Effector memory CD8-positive, alpha-beta T cell (primary cell): ENCODE results near the gene BAG3.
"Not testable (repeated sequence)": the region's sequence is repeated elsewhere in the genome, so short reads cannot be mapped to it uniquely, and the experiment has no call there.

Source experiments
- ATAC-seq: fragments of 150-1000 bp; cut with Tn5 transposase; replicated peaks from 2 replicates; pipeline ENCODE4 v1.10.0; 2021; ENCODE audit warnings: mild to moderate bottlenecking, moderate library complexity
- DNase-seq, 3 experiments: peaks; one replicate each; pipeline ENCODE4 v3.0.0; 2021
- H3K27ac Mint-ChIP-seq, 2 donors: one replicate each; pipeline ENCODE4 v1.8.0; 2022; ENCODE audit warnings: mild to moderate bottlenecking in 2 of 2, mixed read lengths in 2 of 2, moderate library complexity in 2 of 2
- H3K27me3 Mint-ChIP-seq, 2 donors: one replicate each; pipeline ENCODE4 v1.8.0; 2022; ENCODE audit warnings: mixed read lengths in 2 of 2
- H3K36me3 Mint-ChIP-seq: one replicate; pipeline ENCODE4 v1.8.0; 2022; ENCODE audit warnings: mild to moderate bottlenecking, moderate library complexity, mixed read lengths; ENCODE audit not compliant: insufficient read depth
- H3K4me1 Mint-ChIP-seq, 2 donors: one replicate each; pipeline ENCODE4 v1.8.0; 2022; ENCODE audit warnings: low read depth in 2 of 2, mixed read lengths in 2 of 2
- H3K4me3 Mint-ChIP-seq, 2 donors: one replicate each; pipeline ENCODE4 v1.8.0; 2022; ENCODE audit warnings: mild to moderate bottlenecking in 2 of 2, mixed read lengths in 2 of 2, moderate library complexity in 2 of 2
- H3K9me3 Mint-ChIP-seq, 2 donors: one replicate each; pipeline ENCODE4 v1.8.0; 2022; ENCODE audit warnings: mixed read lengths in 2 of 2

The BAG3 gene

GRCh38 chr10:119694608-119695007, 43.4 kb downstream of the BAG3 start:
- no peak for DNase-seq
- ATAC-seq: no peak
- H3K27me3 Mint-ChIP-seq: peaks cover 5 to 23% of the 10 kb centered on the region in 2 donors
- H3K4me1 Mint-ChIP-seq: peaks cover 16 to 19% of the 10 kb centered on the region in 2 donors
- no peaks in the 10 kb centered on the region for H3K36me3 Mint-ChIP-seq
- no peak overlapping the region for H3K27ac Mint-ChIP-seq
- H3K9me3 Mint-ChIP-seq: no peaks in the 10 kb centered on the region
- no peak overlapping the region for H3K4me3 Mint-ChIP-seq

DNA sequence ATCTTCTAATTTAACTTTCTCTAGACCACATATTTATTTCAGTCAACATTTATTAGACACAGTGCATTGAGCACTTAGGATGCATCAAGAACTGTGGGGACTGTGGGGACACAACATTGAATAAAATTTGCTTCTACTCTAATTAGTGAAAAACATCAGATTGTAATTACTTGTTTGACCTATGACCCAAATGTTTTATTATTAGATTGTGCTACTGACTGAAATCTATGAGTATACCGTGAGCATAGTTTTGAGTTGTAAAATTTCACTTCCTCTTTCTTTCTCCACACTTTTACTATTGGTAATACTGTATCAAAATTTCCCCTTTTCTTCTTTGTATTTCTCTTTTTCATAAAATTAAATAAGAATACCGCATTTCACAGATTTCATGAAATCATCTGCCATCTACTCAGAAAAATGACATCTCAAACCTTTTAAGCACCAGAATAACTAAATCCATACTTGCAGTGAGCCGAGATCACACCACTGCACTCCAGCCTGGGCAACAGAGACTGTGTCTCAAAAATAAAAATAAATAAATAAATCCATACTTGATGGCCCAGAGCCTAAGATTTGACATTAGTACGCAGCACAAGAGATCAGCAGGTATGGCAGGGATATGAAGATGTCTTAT, 49.3 kb downstream of the BAG3 start:
- H3K27ac Mint-ChIP-seq: peak overlapping the region in 1 of 2 donors; percentile 26
- peaks cover 8% of the 10 kb centered on the region for H3K36me3 Mint-ChIP-seq
- no peaks in the 10 kb centered on the region for H3K9me3 Mint-ChIP-seq
- peaks cover 13 to 44% of the 10 kb centered on the region in 2 donors for H3K27me3 Mint-ChIP-seq
- ATAC-seq: no peak
- H3K4me3 Mint-ChIP-seq: no peak overlapping the region
- peaks cover 9 to 14% of the 10 kb centered on the region in 2 donors for H3K4me1 Mint-ChIP-seq
- no peak for DNase-seq

DNA sequence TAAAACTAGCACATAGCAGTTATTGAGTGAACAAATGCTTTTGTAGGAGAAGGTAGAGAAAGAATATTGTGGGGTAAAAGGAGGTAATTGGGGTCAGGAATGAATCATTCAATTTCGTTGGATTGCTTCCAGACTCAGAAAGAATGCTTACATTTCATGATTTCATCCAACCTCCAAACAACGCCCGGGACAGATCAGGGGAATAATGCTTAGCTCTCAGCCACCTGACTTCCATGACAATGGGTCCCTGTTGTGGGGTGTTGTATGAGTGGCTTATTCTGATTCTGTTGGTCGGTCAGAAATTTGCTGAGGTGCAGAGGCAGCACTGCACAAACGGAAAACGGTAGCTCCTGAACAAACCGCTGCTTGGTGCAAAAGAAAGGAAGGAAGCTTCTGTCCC, 50.7 kb downstream of the BAG3 start:
- DNase-seq: no peak
- no peak for ATAC-seq
- peaks cover 13 to 34% of the 10 kb centered on the region in 2 donors for H3K27me3 Mint-ChIP-seq
- peaks cover 0 to 6% of the 10 kb centered on the region in 2 donors for H3K9me3 Mint-ChIP-seq
- H3K4me1 Mint-ChIP-seq: peaks cover 9 to 14% of the 10 kb centered on the region in 2 donors
- peaks cover 10% of the 10 kb centered on the region for H3K36me3 Mint-ChIP-seq
- H3K4me3 Mint-ChIP-seq: no peak overlapping the region
- H3K27ac Mint-ChIP-seq: no peak overlapping the region

DNA sequence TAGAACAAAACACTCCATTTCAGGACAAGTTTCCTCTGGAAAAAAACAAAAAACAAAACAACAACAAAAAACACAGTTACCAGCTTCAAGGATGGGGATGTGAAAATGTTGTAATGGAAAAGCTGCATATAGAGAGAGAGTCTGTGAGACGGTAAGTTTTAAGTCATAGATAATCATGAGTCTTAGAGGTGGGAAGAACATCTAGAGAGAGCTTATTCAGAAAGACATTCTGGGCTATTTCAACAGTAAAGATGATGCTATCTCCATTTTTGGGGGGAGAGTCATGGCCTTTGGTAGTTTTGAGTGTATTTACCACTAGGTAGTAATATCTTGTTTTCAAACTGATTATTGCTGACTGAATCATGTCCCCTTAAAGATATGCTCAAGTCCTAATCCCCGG, 51.4 kb downstream of the BAG3 start:
- H3K4me1 Mint-ChIP-seq: peaks cover 9 to 14% of the 10 kb centered on the region in 2 donors
- H3K27me3 Mint-ChIP-seq: peaks cover 13 to 41% of the 10 kb centered on the region in 2 donors
- peaks cover 10% of the 10 kb centered on the region for H3K36me3 Mint-ChIP-seq
- no peak overlapping the region for H3K27ac Mint-ChIP-seq
- no peak overlapping the region for H3K4me3 Mint-ChIP-seq
- H3K9me3 Mint-ChIP-seq: peaks cover 0 to 12% of the 10 kb centered on the region in 2 donors
- DNase-seq: no peak
- no peak for ATAC-seq

DNA sequence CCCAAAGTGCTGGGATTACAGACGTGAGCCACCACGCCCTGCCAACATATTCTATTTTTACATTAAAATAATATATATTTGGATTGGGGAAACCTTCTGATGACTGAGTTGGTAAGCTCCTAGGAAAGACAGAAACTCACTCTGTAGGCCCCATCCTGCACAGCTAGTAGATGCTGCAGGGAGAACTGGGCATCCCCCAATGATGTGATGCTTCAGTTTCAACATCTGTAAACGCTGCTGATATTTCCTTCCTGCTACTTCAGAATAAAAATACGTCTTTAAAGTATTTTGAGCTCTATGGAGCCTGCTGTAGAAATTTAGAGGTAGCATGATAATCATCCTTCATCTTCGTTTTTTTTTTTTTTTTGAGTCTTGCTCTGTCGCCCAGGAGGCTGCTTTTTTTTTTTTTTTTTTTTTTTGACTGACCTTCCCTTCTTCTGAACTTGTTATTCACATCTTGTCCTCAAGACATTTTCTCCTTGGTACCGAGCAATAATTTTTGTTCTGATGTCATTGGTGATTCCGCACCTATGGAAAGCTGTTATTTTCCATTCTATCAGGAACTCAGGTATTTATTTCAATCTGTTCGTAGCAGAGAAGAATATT, 52.8 kb downstream of the BAG3 start:
- ATAC-seq (peak; percentile 40), DNase-seq (no peak)
- peak overlapping the region in 1 of 2 donors; percentile 59 for H3K4me3 Mint-ChIP-seq
- H3K36me3 Mint-ChIP-seq: peaks cover 10% of the 10 kb centered on the region
- H3K4me1 Mint-ChIP-seq: peaks cover 9 to 14% of the 10 kb centered on the region in 2 donors
- peaks cover 8 to 33% of the 10 kb centered on the region in 2 donors for H3K27me3 Mint-ChIP-seq
- peak overlapping the region; percentile 27 to 72 for H3K27ac Mint-ChIP-seq
- peaks cover 0 to 12% of the 10 kb centered on the region in 2 donors for H3K9me3 Mint-ChIP-seq

GRCh38 chr10:119705434-119705831, 54.3 kb downstream of the BAG3 start:
- H3K4me3 Mint-ChIP-seq: peak overlapping the region; percentile 5 to 59
- ATAC-seq (peak; percentile 48), DNase-seq (no peak)
- peak overlapping the region; percentile 36 to 44 for H3K27ac Mint-ChIP-seq
- peaks cover 9 to 14% of the 10 kb centered on the region in 2 donors for H3K4me1 Mint-ChIP-seq
- H3K36me3 Mint-ChIP-seq: peaks cover 10% of the 10 kb centered on the region
- peaks cover 8 to 33% of the 10 kb centered on the region in 2 donors for H3K27me3 Mint-ChIP-seq
- peaks cover 0 to 12% of the 10 kb centered on the region in 2 donors for H3K9me3 Mint-ChIP-seq

DNA sequence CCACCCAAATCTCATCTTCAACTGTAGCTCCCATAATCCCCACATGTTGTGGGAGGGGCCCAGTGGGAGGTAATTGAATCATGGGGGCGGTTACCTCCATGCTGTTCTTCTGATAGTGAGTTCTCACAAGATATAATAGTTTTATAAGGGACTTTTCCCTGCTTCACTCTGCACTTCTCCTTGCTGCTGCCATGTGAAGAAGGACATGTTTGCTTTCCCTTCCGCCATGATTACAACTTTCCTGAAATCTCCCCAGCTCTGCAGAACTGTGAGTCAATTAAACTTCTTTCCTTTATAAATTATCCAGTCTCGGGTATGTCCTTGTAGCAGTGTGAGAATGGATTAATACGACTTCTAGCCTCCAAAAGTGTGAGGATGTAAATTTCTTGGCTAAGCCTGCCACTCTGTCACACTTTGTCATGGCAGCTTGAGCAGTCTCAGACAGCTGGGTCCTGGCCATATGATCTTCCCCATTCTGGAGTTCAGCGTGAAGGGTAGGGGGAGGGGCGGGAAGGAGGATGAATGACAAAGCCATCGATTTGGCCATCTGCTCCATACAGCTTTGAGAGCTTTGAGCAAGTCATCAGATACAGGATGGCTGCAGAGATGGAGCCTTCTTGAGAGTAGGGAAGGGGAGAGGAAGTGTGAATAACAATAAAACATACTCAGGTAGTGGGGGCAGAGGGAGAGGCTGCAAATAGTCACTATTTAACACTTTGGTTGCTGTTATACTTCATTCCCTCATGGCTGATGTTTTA, 55.5 kb downstream of the BAG3 start:
- Mint-ChIP-seq H3K4me1 (peaks cover 9 to 14% of the 10 kb centered on the region in 2 donors), H3K27ac (no peak overlapping the region), H3K4me3 (no peak overlapping the region), H3K27me3 (peaks cover 8 to 30% of the 10 kb centered on the region in 2 donors), H3K36me3 (peaks cover 10% of the 10 kb centered on the region), H3K9me3 (peaks cover 0 to 12% of the 10 kb centered on the region in 2 donors)
- ATAC-seq (no peak), DNase-seq (no peak)

- H3K36me3 Mint-ChIP-seq, H3K4me3 Mint-ChIP-seq, DNase-seq, H3K27ac Mint-ChIP-seq, ATAC-seq: not testable (repeated sequence)
- Mint-ChIP-seq H3K27me3 (peaks cover 8 to 25% of the 10 kb centered on the region in 2 donors), H3K4me1 (peaks cover 9 to 14% of the 10 kb centered on the region in 2 donors), H3K9me3 (peaks cover 0 to 12% of the 10 kb centered on the region in 2 donors)
These were observed 56.2 kb downstream of the BAG3 start for GRCh38 chr10:119707331-119707730.

DNA sequence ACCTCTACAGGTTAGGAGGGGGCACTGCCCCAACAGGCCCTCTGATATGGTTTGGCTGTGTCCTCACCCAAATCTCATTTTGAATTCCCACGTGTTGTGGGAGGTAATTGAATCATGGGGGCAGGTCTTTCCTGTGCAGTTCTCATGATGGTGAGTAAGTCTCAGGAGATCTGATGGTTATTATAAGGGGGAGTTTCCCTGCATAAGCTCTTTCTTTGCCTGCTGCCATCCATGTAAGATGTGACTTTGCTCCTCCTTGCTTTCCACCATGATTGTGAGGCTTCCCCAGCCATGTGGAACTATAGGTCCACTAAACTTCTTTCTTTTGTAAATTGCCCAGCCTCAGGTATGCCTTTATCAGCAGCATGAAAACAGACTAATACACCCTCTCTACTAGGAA, 59.8 kb downstream of the BAG3 start:
- peaks cover 0 to 12% of the 10 kb centered on the region in 2 donors for H3K9me3 Mint-ChIP-seq
- not testable (repeated sequence) for DNase-seq, ATAC-seq, H3K36me3 Mint-ChIP-seq, H3K4me3 Mint-ChIP-seq, H3K27ac Mint-ChIP-seq, H3K4me1 Mint-ChIP-seq
- H3K27me3 Mint-ChIP-seq: peaks cover 0 to 11% of the 10 kb centered on the region in 2 donors

GRCh38 chr10:119713744-119714483, 62.7 kb downstream of the BAG3 start:
- DNase-seq (no peak), ATAC-seq (no peak)
- Mint-ChIP-seq H3K27me3 (no peaks in the 10 kb centered on the region), H3K9me3 (no peaks in the 10 kb centered on the region), H3K36me3 (no peaks in the 10 kb centered on the region), H3K4me1 (no peaks in the 10 kb centered on the region), H3K27ac (no peak overlapping the region), H3K4me3 (no peak overlapping the region)

GRCh38 chr10:119714484-119714816, 63.3 kb downstream of the BAG3 start:
- H3K4me3 Mint-ChIP-seq: no peak overlapping the region
- ATAC-seq (no peak), DNase-seq (no peak)
- H3K9me3 Mint-ChIP-seq: no peaks in the 10 kb centered on the region
- H3K36me3 Mint-ChIP-seq: no peaks in the 10 kb centered on the region
- H3K27ac Mint-ChIP-seq: no peak overlapping the region
- no peaks in the 10 kb centered on the region for H3K4me1 Mint-ChIP-seq
- H3K27me3 Mint-ChIP-seq: no peaks in the 10 kb centered on the region

DNA sequence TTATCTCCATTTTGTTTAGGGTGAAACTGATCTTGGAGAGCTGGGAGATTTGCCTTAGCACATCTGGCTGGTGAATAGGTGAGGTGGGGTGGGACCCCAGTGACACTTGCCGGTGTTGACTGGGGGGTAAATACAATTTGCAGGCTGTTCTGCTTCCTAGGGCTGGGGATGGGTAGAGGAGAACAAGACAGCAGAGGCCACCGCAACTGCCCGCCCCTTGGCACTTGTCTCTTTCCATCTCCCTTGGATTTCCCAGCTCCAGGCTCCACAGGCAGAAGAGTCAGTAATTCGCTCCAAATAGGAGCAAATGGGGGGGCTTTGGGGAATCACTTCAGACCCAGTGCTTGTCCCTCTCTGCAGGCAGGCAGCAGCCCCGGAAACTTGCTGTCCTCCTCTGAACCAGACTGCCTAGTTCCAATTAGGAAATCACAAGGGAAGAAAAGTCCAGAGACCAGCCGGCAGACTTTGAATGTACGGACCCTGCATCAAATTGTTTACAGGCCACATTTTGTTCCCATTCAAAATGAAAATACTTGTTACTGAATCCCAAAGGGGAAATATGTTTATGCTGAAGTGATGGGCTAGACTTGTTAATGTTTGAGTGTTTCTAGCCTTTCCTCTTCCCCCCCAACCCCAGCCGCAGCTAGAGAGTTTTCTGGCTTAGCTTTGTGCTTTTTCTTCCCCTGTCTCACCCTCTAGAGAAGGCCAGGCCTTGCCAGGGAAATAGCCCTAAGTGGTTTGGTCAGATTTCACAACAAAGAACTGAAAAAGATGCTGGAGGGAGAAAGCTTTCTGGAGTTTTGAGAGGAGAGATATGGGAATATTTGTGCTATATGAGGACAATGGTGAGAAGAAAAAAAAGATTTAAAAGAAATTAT, 64.7 kb downstream of the BAG3 start:
- H3K27ac Mint-ChIP-seq: no peak overlapping the region
- H3K9me3 Mint-ChIP-seq: no peaks in the 10 kb centered on the region
- no peak for DNase-seq
- no peaks in the 10 kb centered on the region for H3K27me3 Mint-ChIP-seq
- no peak for ATAC-seq
- H3K36me3 Mint-ChIP-seq: no peaks in the 10 kb centered on the region
- no peaks in the 10 kb centered on the region for H3K4me1 Mint-ChIP-seq
- H3K4me3 Mint-ChIP-seq: no peak overlapping the region
